ENCODE measurements around the gene THBD.

The THBD gene

GRCh38 chr20:23079016-23079351, 29.5 kb upstream of the THBD start:
- no peak for DNase-seq
- Mint-ChIP-seq H3K27me3 (ENCODE audit: low read depth, poor library complexity) (peaks cover 8% of the 10 kb centered on the region), H3K4me1 (peaks cover 18% of the 10 kb centered on the region), H3K9me3 (no peaks in the 10 kb centered on the region), H3K27ac (no peak overlapping the region), H3K4me3 (no peak overlapping the region), H3K36me3 (ENCODE audit: low read depth) (no peaks in the 10 kb centered on the region)
- TF ChIP-seq CTCF (IDR thresholded peaks at IDR 0.05) = peak; percentile 43

GRCh38 chr20:23078351-23079015, 29.0 kb upstream of the THBD start:
- DNase-seq = no peak
- H3K9me3 Mint-ChIP-seq = no peaks in the 10 kb centered on the region
- H3K27ac Mint-ChIP-seq = no peak overlapping the region
- H3K4me1 Mint-ChIP-seq = peaks cover 16% of the 10 kb centered on the region
- no peak overlapping the region for H3K4me3 Mint-ChIP-seq
- no peak for TF ChIP-seq CTCF (IDR thresholded peaks at IDR 0.05)
- H3K27me3 Mint-ChIP-seq (ENCODE audit: low read depth, poor library complexity) = peaks cover 8% of the 10 kb centered on the region
- no peaks in the 10 kb centered on the region for H3K36me3 Mint-ChIP-seq (ENCODE audit: low read depth)

GRCh38 chr20:23077277-23077676, 27.8 kb upstream of the THBD start:
- DNase-seq = no peak
- Mint-ChIP-seq H3K36me3 (ENCODE audit: low read depth) (no peaks in the 10 kb centered on the region), H3K4me3 (no peak overlapping the region), H3K4me1 (peaks cover 12% of the 10 kb centered on the region), H3K27ac (no peak overlapping the region), H3K9me3 (no peaks in the 10 kb centered on the region), H3K27me3 (ENCODE audit: low read depth, poor library complexity) (peaks cover 8% of the 10 kb centered on the region)
- TF ChIP-seq CTCF (IDR thresholded peaks at IDR 0.05) = no peak

- DNase-seq = no peak
Observed at GRCh38 chr20:23074052-23074451, 24.6 kb upstream of the THBD start.

GRCh38 chr20:23072892-23073586, 23.6 kb upstream of the THBD start:
- Mint-ChIP-seq H3K27me3 (ENCODE audit: low read depth, poor library complexity) (peaks cover 8% of the 10 kb centered on the region), H3K27ac (no peak overlapping the region), H3K4me1 (peaks cover 13% of the 10 kb centered on the region)

More at GRCh38 chr20:23074052-23074451, 24.6 kb upstream of the THBD start:
- no peak for TF ChIP-seq CTCF (IDR thresholded peaks at IDR 0.05)
- no peaks in the 10 kb centered on the region for H3K9me3 Mint-ChIP-seq
- H3K4me3 Mint-ChIP-seq = no peak overlapping the region
- H3K36me3 Mint-ChIP-seq (ENCODE audit: low read depth) = no peaks in the 10 kb centered on the region
- no peak overlapping the region for H3K27ac Mint-ChIP-seq
- peaks cover 7% of the 10 kb centered on the region for H3K27me3 Mint-ChIP-seq (ENCODE audit: low read depth, poor library complexity)
- peaks cover 13% of the 10 kb centered on the region for H3K4me1 Mint-ChIP-seq

More at GRCh38 chr20:23072892-23073586, 23.6 kb upstream of the THBD start:
- no peak for DNase-seq
- TF ChIP-seq CTCF (IDR thresholded peaks at IDR 0.05) = no peak
- no peak overlapping the region for H3K4me3 Mint-ChIP-seq
- H3K36me3 Mint-ChIP-seq (ENCODE audit: low read depth) = no peaks in the 10 kb centered on the region
- no peaks in the 10 kb centered on the region for H3K9me3 Mint-ChIP-seq

Measured in nephron progenitor cell (in vitro differentiated cells).